Measurements from ENCODE around the gene CLEC4G. TPM values are rescaled to one million over a fixed set of nuclear protein-coding genes. Genes with fewer than 3 reads are reported as not detected.

The CLEC4G gene
- total and polyA plus RNA-seq, 4 donors, result 0.31 to 0.96 (median 0.43) TPM; not detected in 1

DNA sequence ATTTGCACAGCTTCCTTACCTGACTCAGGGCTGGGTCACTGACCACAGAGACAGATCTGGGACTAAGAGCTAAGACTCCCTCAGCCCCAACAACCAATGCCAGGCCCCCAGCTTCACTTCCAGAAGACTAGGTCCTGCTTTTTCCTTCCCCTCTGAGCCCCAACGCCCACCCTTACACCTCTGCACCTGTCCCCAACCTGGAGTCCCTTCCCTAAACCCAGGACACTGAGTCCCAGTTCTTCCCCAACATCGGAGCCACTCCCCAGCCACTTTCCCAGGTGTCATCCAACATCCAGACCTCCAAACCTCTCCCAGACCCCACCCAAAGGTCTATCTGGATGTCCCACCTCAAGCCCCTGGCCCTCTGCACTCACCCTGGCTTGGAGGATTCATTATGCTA, 32.9 kb downstream of the CLEC4G start:
- 41 to 46% methylated on average over 2 of the region's 2 CpGs for WGBS, 2 donors
- H3K9me3 ChIP-seq (ENCODE audit: control insufficient read depth in 4 of 4, insufficient read depth in 3 of 4, low read length in 3 of 4), result peaks cover 0 to 1% (median 0%) of the 10 kb centered on the region in 4 donors
- H3K27me3 ChIP-seq (ENCODE audit: control insufficient read depth in 3 of 3, insufficient read depth in 3 of 3, low read length in 2 of 3), result peaks cover 0 to 4% (median 3%) of the 10 kb centered on the region in 3 donors
- no peak overlapping the region for H3K4me3 ChIP-seq
- H3K4me1 ChIP-seq (ENCODE audit: control insufficient read depth in 5 of 5, insufficient read depth in 5 of 5, low read length in 5 of 5), result no peaks in the 10 kb centered on the region
- TF ChIP-seq, protein P1, sequence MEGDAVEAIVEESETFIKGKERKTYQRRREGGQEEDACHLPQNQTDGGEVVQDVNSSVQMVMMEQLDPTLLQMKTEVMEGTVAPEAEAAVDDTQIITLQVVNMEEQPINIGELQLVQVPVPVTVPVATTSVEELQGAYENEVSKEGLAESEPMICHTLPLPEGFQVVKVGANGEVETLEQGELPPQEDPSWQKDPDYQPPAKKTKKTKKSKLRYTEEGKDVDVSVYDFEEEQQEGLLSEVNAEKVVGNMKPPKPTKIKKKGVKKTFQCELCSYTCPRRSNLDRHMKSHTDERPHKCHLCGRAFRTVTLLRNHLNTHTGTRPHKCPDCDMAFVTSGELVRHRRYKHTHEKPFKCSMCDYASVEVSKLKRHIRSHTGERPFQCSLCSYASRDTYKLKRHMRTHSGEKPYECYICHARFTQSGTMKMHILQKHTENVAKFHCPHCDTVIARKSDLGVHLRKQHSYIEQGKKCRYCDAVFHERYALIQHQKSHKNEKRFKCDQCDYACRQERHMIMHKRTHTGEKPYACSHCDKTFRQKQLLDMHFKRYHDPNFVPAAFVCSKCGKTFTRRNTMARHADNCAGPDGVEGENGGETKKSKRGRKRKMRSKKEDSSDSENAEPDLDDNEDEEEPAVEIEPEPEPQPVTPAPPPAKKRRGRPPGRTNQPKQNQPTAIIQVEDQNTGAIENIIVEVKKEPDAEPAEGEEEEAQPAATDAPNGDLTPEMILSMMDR (IDR thresholded peaks at IDR 0.05; ENCODE audit: control extremely low read depth, extremely low read depth), result no peak
- ATAC-seq (ENCODE audit: insufficient read depth, low FRiP score) (no peak), DNase-seq (no peak)
- no peak overlapping the region for H3K27ac ChIP-seq (ENCODE audit: low read depth in 1 of 2, low read length in 1 of 2)
- no peaks in the 10 kb centered on the region for H3K36me3 ChIP-seq (ENCODE audit: control insufficient read depth in 4 of 4, insufficient read depth in 4 of 4, low read length in 4 of 4)
- no peak overlapping the region for H3K9ac ChIP-seq (ENCODE audit: insufficient read depth in 1 of 2, low read length in 2 of 2)

DNA sequence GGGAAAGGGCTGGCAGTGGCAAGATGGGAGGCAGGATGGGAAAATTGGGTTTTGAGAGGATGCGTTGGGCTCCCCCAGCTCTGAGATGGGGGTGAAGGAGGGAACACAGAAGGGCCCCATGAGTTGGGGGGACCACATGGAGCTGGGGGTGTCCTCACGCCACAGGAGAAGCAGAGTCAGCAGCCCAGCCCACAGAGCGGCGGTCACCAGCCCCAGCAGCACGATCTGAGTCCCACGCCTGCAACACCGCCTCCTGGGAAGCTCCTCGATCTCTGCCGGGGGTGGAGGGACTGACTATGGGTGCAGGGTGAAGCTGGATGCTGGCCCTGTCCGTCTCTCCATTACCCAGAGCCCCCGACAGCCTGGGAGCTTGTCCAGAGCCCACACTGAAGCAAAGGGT, 33.3 kb downstream of the CLEC4G start:
- H3K9ac ChIP-seq (ENCODE audit: insufficient read depth in 1 of 2, low read length in 2 of 2), result no peak overlapping the region
- H3K4me3 ChIP-seq, result no peak overlapping the region
- no peaks in the 10 kb centered on the region for H3K36me3 ChIP-seq (ENCODE audit: control insufficient read depth in 4 of 4, insufficient read depth in 4 of 4, low read length in 4 of 4)
- WGBS, 2 donors, result 35 to 49% methylated on average over 11 of the region's 11 CpGs
- no peak overlapping the region for H3K27ac ChIP-seq (ENCODE audit: low read depth in 1 of 2, low read length in 1 of 2)
- no peak for DNase-seq
- ATAC-seq (ENCODE audit: insufficient read depth, low FRiP score), result no peak
- H3K27me3 ChIP-seq (ENCODE audit: control insufficient read depth in 3 of 3, insufficient read depth in 3 of 3, low read length in 2 of 3), result peaks cover 0 to 4% (median 3%) of the 10 kb centered on the region in 3 donors
- TF ChIP-seq, protein P1 (IDR thresholded peaks at IDR 0.05; ENCODE audit: control extremely low read depth, extremely low read depth), result no peak
- H3K9me3 ChIP-seq (ENCODE audit: control insufficient read depth in 4 of 4, insufficient read depth in 3 of 4, low read length in 3 of 4), result peaks cover 0 to 1% (median 0%) of the 10 kb centered on the region in 4 donors
- H3K4me1 ChIP-seq (ENCODE audit: control insufficient read depth in 5 of 5, insufficient read depth in 5 of 5, low read length in 5 of 5), result no peaks in the 10 kb centered on the region

DNA sequence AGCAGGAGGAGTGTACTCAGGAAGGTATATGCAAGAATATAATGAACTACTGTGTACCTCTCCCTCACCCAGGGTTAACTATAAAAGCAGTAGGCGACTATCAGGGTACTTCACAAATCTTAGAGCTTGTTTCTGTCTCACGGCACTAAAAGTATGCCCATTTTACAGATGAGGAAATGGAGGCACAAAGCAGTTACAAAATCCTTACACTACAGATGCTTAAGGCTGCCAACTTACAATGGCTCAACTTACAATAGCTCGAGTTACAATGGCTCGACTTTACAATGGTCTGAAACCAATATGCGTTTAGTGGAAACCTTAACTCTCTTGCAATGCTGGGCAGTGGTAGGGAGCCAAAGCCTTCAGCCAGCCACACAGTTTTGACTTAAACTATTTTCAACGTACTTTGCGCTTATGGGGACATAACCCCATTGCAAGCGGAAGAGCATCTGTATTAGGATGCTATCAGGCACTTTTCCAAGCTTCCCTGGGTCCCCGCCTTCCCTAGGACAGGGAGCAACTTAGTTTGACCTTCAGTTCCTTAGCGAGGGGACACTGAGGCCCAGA, 34.1 kb downstream of the CLEC4G start:
- no peaks in the 10 kb centered on the region for H3K36me3 ChIP-seq (ENCODE audit: control insufficient read depth in 4 of 4, insufficient read depth in 4 of 4, low read length in 4 of 4)
- no peaks in the 10 kb centered on the region for H3K4me1 ChIP-seq (ENCODE audit: control insufficient read depth in 5 of 5, insufficient read depth in 5 of 5, low read length in 5 of 5)
- peaks cover 0 to 4% (median 3%) of the 10 kb centered on the region in 3 donors for H3K27me3 ChIP-seq (ENCODE audit: control insufficient read depth in 3 of 3, insufficient read depth in 3 of 3, low read length in 2 of 3)
- H3K4me3 ChIP-seq, result no peak overlapping the region
- no peak overlapping the region for H3K27ac ChIP-seq (ENCODE audit: low read depth in 1 of 2, low read length in 1 of 2)
- H3K9me3 ChIP-seq (ENCODE audit: control insufficient read depth in 4 of 4, insufficient read depth in 3 of 4, low read length in 3 of 4), result peaks cover 0 to 1% (median 0%) of the 10 kb centered on the region in 4 donors
- DNase-seq (no peak), ATAC-seq (ENCODE audit: insufficient read depth, low FRiP score) (no peak)
- H3K9ac ChIP-seq (ENCODE audit: insufficient read depth in 1 of 2, low read length in 2 of 2), result no peak overlapping the region
- TF ChIP-seq, protein P1 (IDR thresholded peaks at IDR 0.05; ENCODE audit: control extremely low read depth, extremely low read depth), result no peak
- 77 to 89% methylated on average over 10 of the region's 10 CpGs for WGBS, 2 donors

DNA sequence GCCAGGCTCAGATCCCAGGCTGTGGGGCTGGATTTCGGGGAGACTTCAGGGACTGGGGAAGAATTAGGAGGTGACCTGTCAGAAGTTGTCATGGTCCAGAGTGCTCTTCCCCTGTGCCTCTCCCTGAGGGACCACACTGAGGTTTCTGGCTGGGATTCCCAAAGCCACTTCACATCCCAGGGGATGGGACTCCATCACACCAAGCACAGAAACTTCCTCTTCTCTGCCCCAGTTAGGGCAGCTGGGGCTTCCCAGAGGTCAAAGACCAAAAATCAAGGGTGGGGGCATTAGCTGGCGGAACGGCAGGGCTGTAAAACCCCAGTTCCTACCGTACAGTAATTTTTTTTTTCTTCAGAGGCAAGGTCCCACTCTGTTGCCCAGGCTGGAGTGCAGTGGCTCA, 37.4 kb downstream of the CLEC4G start:
- peaks cover 0 to 8% (median 0%) of the 10 kb centered on the region in 4 donors for H3K9me3 ChIP-seq (ENCODE audit: control insufficient read depth in 4 of 4, insufficient read depth in 3 of 4, low read length in 3 of 4)
- H3K27me3 ChIP-seq (ENCODE audit: control insufficient read depth in 3 of 3, insufficient read depth in 3 of 3, low read length in 2 of 3), result peaks cover 0 to 7% (median 0%) of the 10 kb centered on the region in 3 donors
- TF ChIP-seq, protein P1 (IDR thresholded peaks at IDR 0.05; ENCODE audit: control extremely low read depth, extremely low read depth), result no peak
- ATAC-seq (ENCODE audit: insufficient read depth, low FRiP score) (no peak), DNase-seq (no peak)
- no peak overlapping the region for H3K27ac ChIP-seq (ENCODE audit: low read depth in 1 of 2, low read length in 1 of 2)
- 53 to 61% methylated on average over 4 of the region's 4 CpGs for WGBS, 2 donors
- H3K4me3 ChIP-seq, result no peak overlapping the region
- no peak overlapping the region for H3K9ac ChIP-seq (ENCODE audit: insufficient read depth in 1 of 2, low read length in 2 of 2)
- H3K36me3 ChIP-seq (ENCODE audit: control insufficient read depth in 4 of 4, insufficient read depth in 4 of 4, low read length in 4 of 4), result no peaks in the 10 kb centered on the region
- no peaks in the 10 kb centered on the region for H3K4me1 ChIP-seq (ENCODE audit: control insufficient read depth in 5 of 5, insufficient read depth in 5 of 5, low read length in 5 of 5)

Measured in lung (tissue), 12 donors.